NOMO-1 (cell line): ENCODE data around the gene SPIN1.

Source experiments
- DNase-seq, 2 experiments: peaks; one replicate each; lab custom pipeline; 2025; ENCODE audit not compliant: unreplicated experiment in 2 of 2; lab: John Stamatoyannopoulos, UW

Gene SPIN1

DNA sequence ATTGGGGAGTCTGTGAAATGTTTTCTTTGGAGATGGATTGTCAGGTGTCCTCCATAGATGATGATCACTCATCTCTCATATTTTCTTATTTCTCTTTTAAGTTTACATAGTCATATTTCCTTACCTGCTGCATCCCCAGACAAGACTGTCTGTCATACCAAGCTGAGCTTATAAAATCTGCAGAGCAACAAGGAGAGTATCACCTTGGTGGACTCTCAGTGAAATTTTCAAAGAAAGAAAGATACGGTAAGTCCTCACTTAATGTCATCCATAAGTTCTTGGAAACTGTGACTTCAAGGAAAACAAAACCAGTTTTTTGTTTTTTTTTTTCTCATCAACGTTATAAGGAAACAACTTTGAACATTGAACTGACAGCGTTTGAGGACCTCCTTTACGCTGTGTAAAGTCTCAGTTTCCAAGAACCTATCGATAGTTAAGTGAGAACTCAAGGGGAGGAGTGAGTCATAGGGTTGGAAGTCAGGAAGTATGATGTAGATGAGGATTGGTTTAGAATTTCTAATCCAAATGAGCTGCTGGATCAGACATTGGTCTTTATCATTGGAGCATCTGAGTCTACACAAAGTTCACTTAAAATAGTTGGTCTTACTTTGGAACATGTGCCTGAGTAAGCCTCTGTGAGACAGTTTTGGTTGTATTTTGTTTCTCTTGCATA, 45.5 kb downstream of the SPIN1 start:
- no peak for DNase-seq

- no peak for DNase-seq
Observed at GRCh38 chr9:88435336-88435735, 47.1 kb downstream of the SPIN1 start.

DNA sequence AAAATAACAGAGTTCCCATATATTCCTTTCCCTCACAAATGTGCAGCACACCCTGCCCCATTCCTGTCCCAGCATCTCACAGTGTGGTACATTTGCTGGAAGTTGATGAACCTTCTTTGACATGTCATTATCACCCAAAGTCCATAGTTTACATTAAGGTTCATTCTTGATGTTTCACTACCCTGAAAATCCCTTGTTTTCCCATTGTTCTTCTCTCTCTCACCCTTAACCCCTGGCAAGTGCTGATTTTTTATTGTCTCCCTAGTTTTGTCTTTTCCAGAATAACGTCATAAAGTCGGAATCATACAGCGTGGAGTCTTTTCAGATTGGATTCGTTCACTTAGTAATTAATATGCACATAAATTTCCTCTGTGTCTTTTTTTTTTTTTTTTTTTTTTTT, 48.1 kb downstream of the SPIN1 start:
- DNase-seq: no peak

DNA sequence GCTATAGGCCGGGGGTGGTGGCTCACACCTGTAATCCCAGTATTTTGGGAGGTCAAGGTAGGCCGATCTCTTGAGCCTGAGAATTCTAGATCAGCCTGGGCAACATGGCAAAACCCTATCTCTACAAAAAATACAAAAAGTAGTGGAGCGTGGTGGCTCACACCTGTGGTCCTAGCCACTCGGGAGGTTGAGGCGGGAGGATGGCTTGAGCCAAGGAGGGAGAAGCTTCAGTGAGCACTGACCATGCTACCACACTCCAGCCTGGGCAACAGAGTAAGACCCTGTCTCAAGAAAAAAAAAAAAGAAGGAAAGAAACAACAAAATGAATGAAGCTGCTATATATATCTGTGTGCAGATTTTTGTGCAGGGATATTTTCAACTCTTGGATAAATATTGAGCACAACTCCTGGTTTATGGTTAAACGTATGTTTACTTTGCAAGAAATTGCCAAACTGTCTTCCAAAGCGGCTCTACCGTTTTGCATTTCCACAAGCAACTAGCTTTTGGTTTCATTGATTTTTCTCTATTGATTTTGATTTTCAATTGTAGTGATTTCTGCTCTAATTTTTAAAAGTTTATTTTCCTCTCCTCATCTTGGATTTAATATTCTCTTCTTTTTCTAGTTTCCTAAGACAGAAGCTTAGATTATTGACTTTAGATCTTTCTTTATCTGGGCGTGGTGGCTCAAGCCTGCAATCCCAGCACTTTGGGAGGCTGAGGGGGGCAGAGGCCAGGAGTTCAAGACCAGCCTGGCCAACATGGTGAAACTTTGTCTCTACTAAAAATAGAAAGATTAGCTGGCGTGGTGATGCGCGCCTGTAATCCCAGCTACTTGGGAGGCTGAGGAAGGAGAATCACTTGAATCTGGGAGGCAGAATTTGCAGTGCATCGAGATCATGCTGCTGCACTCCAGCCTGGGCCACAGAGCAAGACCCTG, 49.2 kb downstream of the SPIN1 start:
- no peak for DNase-seq

GRCh38 chr9:88438811-88439210, 50.6 kb downstream of the SPIN1 start:
- no peak for DNase-seq

DNA sequence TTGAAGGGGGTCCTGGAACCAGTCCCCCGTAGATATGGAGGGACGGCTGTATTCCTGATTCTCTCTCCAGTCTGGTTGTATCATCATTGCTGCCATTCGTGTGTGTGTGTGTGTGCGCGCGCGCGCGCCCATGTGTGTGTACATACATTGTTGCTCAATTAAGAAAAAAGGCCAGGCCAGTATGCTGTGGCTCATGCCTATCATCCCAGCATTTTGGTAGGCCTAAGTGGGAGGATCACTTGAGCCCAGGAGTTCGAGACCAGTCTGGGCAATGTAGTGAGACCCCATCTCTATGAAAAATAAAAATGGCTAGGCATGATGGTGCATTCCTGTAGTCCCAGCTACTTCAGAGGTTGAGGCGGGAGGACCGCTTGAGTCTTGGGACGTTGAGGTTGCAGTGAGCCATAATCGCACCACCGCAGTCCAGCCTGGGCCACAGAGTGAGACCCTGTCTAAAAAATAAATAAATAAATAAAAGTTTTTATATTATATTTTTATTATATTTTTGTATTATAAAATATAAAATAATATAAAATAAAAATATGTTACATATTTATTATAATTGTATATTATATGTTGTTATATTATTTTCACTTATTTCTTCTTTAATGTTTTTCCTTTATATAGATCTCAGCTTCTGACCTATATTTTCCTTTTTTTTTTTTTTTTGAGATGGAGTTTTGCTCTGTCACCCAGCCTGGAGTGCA, 53.2 kb downstream of the SPIN1 start:
- no peak for DNase-seq

GRCh38 chr9:88443480-88444113, 55.4 kb downstream of the SPIN1 start:
- no peak for DNase-seq

GRCh38 chr9:88446728-88447127, 58.5 kb downstream of the SPIN1 start:
- no peak for DNase-seq

DNA sequence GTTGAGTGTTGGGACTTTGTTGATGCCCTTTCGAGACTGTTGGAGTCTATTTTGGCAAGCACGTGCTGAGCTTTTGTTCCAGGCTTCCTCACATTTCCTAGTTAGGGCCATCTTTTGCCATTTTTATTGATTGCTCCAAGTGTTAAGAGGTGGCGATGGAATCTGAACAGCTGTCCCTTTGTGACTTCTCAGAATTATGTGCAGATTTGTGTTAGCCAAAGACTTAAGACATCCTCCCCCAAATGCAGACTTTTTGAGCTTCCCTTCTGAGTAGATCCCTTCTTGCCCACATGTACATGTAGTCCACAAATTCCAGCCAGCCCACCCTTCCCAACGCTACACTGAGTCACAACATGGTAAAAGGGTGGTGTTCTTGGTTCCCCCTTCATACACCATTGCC, 59.2 kb downstream of the SPIN1 start:
- no peak for DNase-seq

- DNase-seq: no peak
Observed at GRCh38 chr9:88451160-88451559, 62.9 kb downstream of the SPIN1 start.

DNA sequence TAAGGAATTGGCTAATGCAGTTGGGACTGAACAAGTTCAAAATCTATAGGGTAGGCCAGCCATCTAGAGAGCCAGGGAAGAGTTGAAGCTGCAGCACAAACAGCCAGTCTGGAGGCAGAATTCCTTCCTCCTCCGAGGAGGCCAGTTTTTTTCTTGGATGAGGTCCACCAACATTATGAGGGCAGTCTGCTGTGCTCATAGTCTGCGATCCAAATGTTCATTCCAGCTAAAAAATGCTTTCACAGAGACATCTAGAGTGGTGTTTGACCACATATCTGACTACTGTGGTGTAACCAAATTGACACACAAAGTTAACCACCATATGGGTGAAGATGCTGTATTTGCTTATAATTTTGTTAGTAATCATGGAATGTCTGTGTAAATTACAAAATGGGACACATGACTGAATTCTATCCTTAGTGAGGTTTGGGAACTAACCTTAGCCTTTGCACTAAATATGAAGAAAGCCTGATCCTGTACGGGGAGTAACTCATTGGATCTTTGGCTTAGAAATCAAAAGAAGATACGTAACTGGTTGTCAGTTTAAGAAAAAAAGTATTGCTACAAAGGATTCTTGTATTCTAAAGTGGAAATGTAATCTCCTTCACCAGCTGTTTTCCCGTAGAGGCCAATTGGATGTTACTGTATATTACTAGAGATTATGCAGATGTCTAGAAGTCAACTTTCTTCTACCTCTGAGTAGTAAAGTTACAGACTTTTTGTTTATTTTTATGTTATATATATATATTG, 70.6 kb downstream of the SPIN1 start:
- no peak for DNase-seq

DNA sequence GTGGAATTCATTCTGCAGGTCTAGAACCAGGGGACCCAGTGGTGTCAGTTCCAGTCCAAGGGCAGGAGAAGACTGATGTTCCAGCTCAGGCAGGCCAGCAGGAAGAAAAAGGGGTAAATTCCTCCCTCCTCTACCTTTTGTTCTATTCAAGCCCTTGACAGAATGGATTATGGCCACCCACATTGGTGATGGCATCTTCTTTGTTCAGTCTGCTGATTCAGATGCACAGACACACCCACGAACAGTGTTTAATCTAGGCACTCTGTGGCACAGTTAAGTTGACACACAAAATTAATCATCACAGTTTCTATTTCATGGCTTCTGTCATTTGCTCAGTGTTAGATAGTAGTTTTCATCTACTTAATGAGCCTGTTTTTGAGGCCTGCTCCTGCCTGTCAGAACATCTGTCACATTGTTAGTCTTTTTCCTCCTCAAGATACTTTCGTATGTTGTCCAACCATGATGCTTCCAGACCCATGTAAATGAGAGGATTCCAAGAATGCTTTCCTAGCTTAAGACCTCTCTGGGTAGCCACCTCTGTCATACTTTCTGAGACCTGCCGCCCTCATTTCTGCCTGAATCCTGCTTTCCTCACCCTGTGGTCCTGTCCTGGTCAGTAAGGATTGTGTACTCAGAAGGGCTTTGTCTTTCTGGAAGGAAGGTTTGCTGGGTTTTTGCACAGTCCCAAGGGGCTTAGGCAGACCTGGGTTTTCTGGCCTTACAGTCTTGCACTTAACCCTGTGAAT, 72.5 kb downstream of the SPIN1 start:
- DNase-seq: no peak

DNA sequence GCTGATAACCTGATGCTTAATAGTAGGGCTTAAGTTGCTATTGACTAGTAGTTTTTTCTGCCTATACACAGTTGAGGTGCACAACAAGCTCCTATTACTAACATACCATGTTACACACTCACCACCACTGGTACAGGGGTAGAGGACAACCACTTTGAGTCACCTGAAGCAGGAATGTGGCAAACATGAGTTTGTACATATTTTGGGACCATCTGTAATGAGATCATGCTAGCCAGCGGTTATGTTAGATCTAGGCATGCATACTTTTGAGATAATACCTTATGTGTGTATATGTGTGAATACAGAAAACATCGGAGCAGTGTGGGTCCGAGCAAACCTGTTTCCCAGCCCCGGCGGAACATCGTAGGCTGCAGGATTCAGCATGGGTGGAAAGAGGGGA, 73.9 kb downstream of the SPIN1 start:
- DNase-seq: no peak

DNA sequence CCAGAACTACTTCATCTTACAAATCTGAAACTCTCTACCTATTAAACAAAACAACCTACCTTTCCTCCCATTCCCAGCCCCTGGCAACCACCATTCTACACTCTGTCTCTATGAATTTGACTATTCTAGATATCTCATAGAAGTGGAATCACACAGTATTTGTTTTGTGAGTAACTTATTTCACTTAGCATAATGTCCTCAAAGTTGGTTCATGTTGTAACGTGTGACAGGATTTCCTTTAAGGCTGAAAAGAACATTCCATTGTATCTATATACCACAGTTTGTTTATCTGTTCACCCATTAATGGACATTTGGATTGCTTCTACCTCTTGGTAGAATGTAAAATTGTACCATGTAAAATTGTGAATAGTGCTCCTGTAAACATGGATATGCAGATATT, 76.6 kb downstream of the SPIN1 start:
- no peak for DNase-seq

GRCh38 chr9:88468226-88468625, 80.0 kb downstream of the SPIN1 start:
- DNase-seq: no peak

GRCh38 chr9:88476491-88477271, 88.4 kb downstream of the SPIN1 start:
- no peak for DNase-seq

GRCh38 chr9:88477300-88477751, 89.1 kb downstream of the SPIN1 start:
- DNase-seq: no peak

DNA sequence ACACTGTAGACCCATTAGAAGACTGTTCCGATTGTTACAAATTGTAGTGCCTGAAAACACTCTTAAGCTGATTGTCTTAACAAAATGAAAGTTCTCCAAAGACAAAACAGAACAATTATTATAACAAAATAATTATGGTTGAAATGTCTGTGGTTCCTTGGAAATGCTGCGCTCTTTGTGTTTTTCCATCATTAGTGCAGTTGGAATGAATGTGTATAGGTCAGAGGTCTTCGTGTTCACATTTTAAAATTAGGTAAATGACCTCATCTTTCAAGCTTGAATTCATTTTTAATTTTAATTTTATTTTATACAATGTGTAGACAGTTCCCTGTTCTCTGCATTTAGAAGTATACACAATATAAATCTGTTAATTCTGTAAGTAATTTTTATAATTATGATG, 90.0 kb downstream of the SPIN1 start:
- no peak for DNase-seq

DNA sequence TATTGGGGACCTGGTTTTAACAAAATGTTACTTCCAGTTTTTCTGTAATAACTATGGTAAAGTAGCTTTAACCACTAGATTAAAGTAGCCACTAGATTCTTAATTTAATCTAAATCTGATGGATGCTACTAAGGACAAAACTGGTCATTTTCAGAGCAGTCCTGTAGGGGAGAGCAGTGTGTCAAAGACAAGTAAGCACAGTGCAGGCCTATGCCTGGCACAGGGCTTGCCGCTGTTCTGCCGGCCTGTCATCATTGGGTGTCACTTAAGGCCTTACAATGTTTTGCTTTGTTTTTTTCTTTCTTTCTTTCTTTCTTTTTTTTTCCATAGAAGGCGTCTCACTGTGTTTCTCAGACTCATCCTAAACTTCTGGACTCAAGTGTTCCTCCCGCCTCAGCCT, 93.7 kb downstream of the SPIN1 start:
- no peak for DNase-seq
